K562 (cell line): Measurements from ENCODE around the gene CEMP1. TPM values are rescaled to one million over a fixed set of nuclear protein-coding genes. Genes with fewer than 3 reads are reported as not detected.

ENCODE experiments used
- CREM ChIP-seq: IDR thresholded peaks from 2 replicates; pipeline ENCODE4 v1.6.1; 2014; ENCODE audit warnings: antibody characterized with exemption, low read depth
- ETV1 ChIP-seq: fragments of 450-650 bp; conservative IDR thresholded peaks from 2 replicates; pipeline ENCODE4 v1.6.1; 2016; ENCODE audit warnings: missing genetic modification characterization, control low read depth, low read depth, missing compliant biosample characterization
- GABPB1 ChIP-seq: sonication (generic); formaldehyde crosslinking; IDR thresholded peaks from 2 replicates; pipeline ENCODE4 v1.8.0; 2022; ENCODE audit warnings: mild to moderate bottlenecking, missing genetic modification reagents
- GABPB2 ChIP-seq: fragments of 250-450 bp; sonication (Bioruptor Pico); conservative IDR thresholded peaks from 2 replicates; pipeline ENCODE4 v1.5.1; 2021; ENCODE audit warnings: mild to moderate bottlenecking
- MEF2D ChIP-seq: conservative IDR thresholded peaks from 2 replicates; pipeline ENCODE4 v1.6.1; 2016; ENCODE audit warnings: low read depth, missing genetic modification characterization, missing compliant biosample characterization
- MTA1 ChIP-seq: fragments of 450-650 bp; IDR thresholded peaks from 2 replicates; pipeline ENCODE4 v1.6.1; 2017; ENCODE audit warnings: borderline replicate concordance
- NCOA1 ChIP-seq: fragments of 450-650 bp; IDR thresholded peaks from 2 replicates; pipeline ENCODE4 v1.6.1; 2016; ENCODE audit warnings: low read depth
- OTX1 ChIP-seq: fragments of 450-650 bp; formaldehyde crosslinking; IDR thresholded peaks from 2 replicates; pipeline ENCODE4 v1.4.0; 2022; ENCODE audit warnings: mild to moderate bottlenecking
- POLR2AphosphoS5 ChIP-seq: IDR thresholded peaks from 2 replicates; pipeline ENCODE4 v1.6.1; 2011; ENCODE audit warnings: mild to moderate bottlenecking, low read depth, low read length, moderate library complexity; ENCODE audit not compliant: control insufficient read depth, insufficient read depth
- PRPF4 ChIP-seq: fragments of 200-400 bp; formaldehyde crosslinking; IDR thresholded peaks from one replicate; pipeline ENCODE4 v1.6.1; 2017; ENCODE audit warnings: low read length, low read depth, mild to moderate bottlenecking; ENCODE audit not compliant: insufficient read depth, poor library complexity, severe bottlenecking
- RFX7 ChIP-seq: fragments of 250-450 bp; sonication (Bioruptor Pico); IDR thresholded peaks from 2 replicates; pipeline ENCODE4 v1.5.1; 2021; ENCODE audit warnings: mild to moderate bottlenecking
- SIN3A ChIP-seq, 2 experiments: fragments of 150-350 bp in 1 of 2; IDR thresholded peaks; 2 replicates each; pipeline ENCODE4 v1.6.1; 2011 to 2016; ENCODE audit warnings: borderline replicate concordance in 2 of 2, low read depth in 2 of 2, low read length in 2 of 2, mild to moderate bottlenecking in 2 of 2, moderate library complexity in 2 of 2; ENCODE audit not compliant: control insufficient read depth in 1 of 2
- ZBED1 ChIP-seq: IDR thresholded peaks from 2 replicates; pipeline ENCODE4 v1.6.1; 2014
- ZBTB8A ChIP-seq: fragments of 450-650 bp; IDR thresholded peaks from 2 replicates; pipeline ENCODE4 v1.6.1; 2018; ENCODE audit warnings: mild to moderate bottlenecking, moderate library complexity; ENCODE audit not compliant: partially characterized antibody
- ZFX ChIP-seq: sonication (generic); formaldehyde crosslinking; IDR thresholded peaks from 2 replicates; pipeline ENCODE4 v1.8.0; 2022; ENCODE audit warnings: mild to moderate bottlenecking, missing genetic modification reagents, moderate library complexity
- ZNF239 ChIP-seq: fragments of 250-450 bp; sonication (Bioruptor Pico); IDR thresholded peaks from 2 replicates; pipeline ENCODE4 v1.4.0; 2020; ENCODE audit warnings: mild to moderate bottlenecking
- polyA plus RNA-seq, 8 experiments: library from polyadenylated mRNA; depleted of rRNA in 4 of 8; stranded (reverse) in 5 of 8; unstranded in 3 of 8; fragments of >200 nt; fragmentation: Nextera tagmentation in 2 of 8; fragmentation: Illumina TruSeq in 1 of 8; extraction: Ambion mirVana in 2 of 8; extraction: Trizol in 1 of 8; gene quantifications; 2 replicates each; pipeline versions ENCODE4 v1.2.1 to v1.2.3, GENCODE V29; 2011 to 2014; ENCODE audit warnings: inconsistent platforms in 1 of 8, missing spikeins in 1 of 8
- total RNA-seq, 7 experiments: library from RNA; depleted of rRNA in 6 of 7; stranded (reverse); fragments of >200 nt in 6 of 7; fragmentation: Illumina TruSeq in 2 of 7; extraction: Trizol in 2 of 7; gene quantifications; 2 replicates each; pipeline versions ENCODE4 v1.2.1 to v1.2.3, GENCODE V29; 2011 to 2021; ENCODE audit warnings: low replicate concordance in 1 of 7
- TF ChIP-seq, protein P1 (sequence below): fragments of 250-450 bp; sonication (Bioruptor Pico); IDR thresholded peaks from 2 replicates; pipeline ENCODE4 v1.4.0; 2020; ENCODE audit warnings: mild to moderate bottlenecking
- TF ChIP-seq, protein P2 (sequence below): fragments of 250-450 bp; sonication (Bioruptor Pico); IDR thresholded peaks from 2 replicates; pipeline ENCODE4 v1.5.0; 2020; ENCODE audit warnings: mild to moderate bottlenecking
- TF ChIP-seq, protein P3 (sequence below): sonication (generic); formaldehyde crosslinking; IDR thresholded peaks from 2 replicates; pipeline ENCODE4 v1.8.0; 2023; ENCODE audit warnings: missing genetic modification reagents, mild to moderate bottlenecking, borderline replicate concordance

Gene CEMP1
- total and polyA plus RNA-seq, 9 of the 15 experiments (the other 6 are each of a cell fraction or from before 2014, with no cell fraction given), result 0.05 to 0.45 TPM; not detected in 7

DNA sequence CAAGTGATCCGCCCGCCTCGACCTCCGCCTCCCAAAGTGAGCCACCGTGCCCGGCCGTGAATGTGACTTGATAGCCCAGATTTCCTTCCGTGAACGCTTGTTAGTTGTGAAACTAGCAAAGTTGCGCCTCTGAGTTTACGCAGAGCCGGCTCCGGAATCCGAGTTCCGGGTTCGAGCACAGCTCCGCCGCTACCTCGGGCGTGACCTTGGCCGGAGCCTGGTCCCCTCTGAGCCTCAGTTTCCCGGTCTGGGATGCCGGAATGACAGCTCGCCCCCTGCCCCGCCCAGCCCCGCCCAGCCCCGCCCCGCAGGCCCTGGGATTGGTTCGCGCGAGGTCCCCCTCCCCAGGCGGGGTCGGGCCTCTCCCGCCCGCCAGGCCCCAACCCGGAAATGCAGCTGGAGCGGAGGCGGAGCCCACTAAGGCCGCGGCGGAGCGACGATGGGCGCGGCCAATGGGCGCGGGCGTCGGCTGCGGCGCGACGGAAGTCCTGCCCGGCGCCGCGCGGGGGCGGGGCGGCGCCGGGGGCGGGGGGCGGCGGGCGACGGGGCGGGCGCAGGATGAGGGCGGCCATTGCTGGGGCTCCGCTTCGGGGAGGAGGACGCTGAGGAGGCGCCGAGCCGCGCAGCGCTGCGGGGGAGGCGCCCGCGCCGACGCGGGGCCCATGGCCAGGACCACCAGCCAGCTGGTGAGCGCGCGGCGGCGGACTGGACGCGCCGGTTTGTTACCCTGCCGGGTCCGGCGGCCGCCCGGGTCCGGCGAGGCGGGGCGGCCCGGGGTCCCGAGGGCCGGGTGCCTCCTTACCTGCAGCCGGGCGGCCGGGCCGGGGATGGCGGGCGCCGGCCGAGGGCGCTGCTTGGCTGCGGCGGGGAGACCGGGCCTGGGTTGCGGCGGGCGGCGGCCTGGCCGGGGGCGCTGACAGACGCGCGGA is 6.5 kb upstream of the CEMP1 start, which contains the start of gene PDPK1 (continued):
- TF ChIP-seq, protein P1, sequence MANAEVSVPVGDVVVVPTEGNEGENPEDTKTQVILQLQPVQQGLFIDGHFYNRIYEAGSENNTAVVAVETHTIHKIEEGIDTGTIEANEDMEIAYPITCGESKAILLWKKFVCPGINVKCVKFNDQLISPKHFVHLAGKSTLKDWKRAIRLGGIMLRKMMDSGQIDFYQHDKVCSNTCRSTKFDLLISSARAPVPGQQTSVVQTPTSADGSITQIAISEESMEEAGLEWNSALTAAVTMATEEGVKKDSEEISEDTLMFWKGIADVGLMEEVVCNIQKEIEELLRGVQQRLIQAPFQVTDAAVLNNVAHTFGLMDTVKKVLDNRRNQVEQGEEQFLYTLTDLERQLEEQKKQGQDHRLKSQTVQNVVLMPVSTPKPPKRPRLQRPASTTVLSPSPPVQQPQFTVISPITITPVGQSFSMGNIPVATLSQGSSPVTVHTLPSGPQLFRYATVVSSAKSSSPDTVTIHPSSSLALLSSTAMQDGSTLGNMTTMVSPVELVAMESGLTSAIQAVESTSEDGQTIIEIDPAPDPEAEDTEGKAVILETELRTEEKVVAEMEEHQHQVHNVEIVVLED (CRISPR knock-in tag), result peak; percentile 89
- TF ChIP-seq GABPB1 (CRISPR knock-in tag) (peak; percentile 76), ZFX (CRISPR knock-in tag) (no peak; the same call in 1 of the 2 replicates), PRPF4 (no peak), MEF2D (tag) (no peak), NCOA1 (no peak), GABPB2 (CRISPR knock-in tag) (no peak), OTX1 (no peak), ZBTB8A (no peak), MTA1 (no peak), RFX7 (no peak), ZNF239 (CRISPR knock-in tag) (no peak), SIN3A (IDR thresholded peaks at IDR 0.05; ENCODE audit: borderline replicate concordance in 2 of 2, control insufficient read depth in 1 of 2, low read depth in 2 of 2, low read length in 2 of 2) (peak in 1 of 2 experiments; percentile 49; a peak in 1 of 4 replicates), CREM (peak; percentile 86), POLR2AphosphoS5 (no peak), ZBED1 (no peak), ETV1 (tag) (no peak)
- TF ChIP-seq, protein P2, sequence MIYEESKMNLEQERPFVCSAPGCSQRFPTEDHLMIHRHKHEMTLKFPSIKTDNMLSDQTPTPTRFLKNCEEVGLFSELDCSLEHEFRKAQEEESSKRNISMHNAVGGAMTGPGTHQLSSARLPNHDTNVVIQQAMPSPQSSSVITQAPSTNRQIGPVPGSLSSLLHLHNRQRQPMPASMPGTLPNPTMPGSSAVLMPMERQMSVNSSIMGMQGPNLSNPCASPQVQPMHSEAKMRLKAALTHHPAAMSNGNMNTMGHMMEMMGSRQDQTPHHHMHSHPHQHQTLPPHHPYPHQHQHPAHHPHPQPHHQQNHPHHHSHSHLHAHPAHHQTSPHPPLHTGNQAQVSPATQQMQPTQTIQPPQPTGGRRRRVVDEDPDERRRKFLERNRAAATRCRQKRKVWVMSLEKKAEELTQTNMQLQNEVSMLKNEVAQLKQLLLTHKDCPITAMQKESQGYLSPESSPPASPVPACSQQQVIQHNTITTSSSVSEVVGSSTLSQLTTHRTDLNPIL (CRISPR knock-in tag), result no peak
- TF ChIP-seq, protein P3, sequence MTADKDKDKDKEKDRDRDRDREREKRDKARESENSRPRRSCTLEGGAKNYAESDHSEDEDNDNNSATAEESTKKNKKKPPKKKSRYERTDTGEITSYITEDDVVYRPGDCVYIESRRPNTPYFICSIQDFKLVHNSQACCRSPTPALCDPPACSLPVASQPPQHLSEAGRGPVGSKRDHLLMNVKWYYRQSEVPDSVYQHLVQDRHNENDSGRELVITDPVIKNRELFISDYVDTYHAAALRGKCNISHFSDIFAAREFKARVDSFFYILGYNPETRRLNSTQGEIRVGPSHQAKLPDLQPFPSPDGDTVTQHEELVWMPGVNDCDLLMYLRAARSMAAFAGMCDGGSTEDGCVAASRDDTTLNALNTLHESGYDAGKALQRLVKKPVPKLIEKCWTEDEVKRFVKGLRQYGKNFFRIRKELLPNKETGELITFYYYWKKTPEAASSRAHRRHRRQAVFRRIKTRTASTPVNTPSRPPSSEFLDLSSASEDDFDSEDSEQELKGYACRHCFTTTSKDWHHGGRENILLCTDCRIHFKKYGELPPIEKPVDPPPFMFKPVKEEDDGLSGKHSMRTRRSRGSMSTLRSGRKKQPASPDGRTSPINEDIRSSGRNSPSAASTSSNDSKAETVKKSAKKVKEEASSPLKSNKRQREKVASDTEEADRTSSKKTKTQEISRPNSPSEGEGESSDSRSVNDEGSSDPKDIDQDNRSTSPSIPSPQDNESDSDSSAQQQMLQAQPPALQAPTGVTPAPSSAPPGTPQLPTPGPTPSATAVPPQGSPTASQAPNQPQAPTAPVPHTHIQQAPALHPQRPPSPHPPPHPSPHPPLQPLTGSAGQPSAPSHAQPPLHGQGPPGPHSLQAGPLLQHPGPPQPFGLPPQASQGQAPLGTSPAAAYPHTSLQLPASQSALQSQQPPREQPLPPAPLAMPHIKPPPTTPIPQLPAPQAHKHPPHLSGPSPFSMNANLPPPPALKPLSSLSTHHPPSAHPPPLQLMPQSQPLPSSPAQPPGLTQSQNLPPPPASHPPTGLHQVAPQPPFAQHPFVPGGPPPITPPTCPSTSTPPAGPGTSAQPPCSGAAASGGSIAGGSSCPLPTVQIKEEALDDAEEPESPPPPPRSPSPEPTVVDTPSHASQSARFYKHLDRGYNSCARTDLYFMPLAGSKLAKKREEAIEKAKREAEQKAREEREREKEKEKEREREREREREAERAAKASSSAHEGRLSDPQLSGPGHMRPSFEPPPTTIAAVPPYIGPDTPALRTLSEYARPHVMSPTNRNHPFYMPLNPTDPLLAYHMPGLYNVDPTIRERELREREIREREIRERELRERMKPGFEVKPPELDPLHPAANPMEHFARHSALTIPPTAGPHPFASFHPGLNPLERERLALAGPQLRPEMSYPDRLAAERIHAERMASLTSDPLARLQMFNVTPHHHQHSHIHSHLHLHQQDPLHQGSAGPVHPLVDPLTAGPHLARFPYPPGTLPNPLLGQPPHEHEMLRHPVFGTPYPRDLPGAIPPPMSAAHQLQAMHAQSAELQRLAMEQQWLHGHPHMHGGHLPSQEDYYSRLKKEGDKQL (CRISPR knock-in tag), result no peak
